Stimulated activated CD8-positive, alpha-beta memory T cell treated with anti-CD3 and anti-CD28 coated beads, Interleukin-12 subunit alpha, Interleukin-12 subunit beta, amount 100 ng/mL, for 24 hours (primary cell): ENCODE measurements around the gene CTBP2.

Experiments
- DNase-seq: peaks from one replicate; pipeline ENCODE4 v3.0.0-alpha.2; 2020; ENCODE audit errors: extremely low read depth

Gene CTBP2

GRCh38 chr10:125010362-125010761, 150.0 kb downstream of the CTBP2 start:
- no peak for DNase-seq

DNA sequence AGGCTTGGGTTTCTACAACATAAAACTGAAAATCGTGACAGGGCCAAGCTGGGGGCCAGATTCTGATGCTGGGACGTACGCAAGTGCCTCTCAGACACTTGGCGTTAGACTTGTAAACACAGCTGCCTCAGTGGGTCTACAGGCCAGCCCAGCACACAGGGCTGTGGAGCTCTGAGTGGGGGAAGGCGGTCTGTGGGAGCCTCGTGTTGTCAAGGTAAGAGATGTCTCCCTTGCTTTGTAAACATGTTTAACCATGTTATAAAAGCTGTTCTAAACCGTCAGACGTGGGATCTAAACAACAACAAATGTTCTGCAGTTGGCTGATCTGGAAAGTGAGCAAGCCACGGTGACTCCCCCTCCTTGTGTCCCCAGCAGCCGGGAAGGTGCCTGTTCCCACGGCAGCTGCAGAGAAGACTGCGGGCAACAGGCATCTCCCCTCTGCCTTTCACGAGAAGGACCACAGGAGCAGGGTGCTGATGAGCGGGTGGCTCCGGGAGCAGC, 150.7 kb downstream of the CTBP2 start:
- no peak for DNase-seq

DNA sequence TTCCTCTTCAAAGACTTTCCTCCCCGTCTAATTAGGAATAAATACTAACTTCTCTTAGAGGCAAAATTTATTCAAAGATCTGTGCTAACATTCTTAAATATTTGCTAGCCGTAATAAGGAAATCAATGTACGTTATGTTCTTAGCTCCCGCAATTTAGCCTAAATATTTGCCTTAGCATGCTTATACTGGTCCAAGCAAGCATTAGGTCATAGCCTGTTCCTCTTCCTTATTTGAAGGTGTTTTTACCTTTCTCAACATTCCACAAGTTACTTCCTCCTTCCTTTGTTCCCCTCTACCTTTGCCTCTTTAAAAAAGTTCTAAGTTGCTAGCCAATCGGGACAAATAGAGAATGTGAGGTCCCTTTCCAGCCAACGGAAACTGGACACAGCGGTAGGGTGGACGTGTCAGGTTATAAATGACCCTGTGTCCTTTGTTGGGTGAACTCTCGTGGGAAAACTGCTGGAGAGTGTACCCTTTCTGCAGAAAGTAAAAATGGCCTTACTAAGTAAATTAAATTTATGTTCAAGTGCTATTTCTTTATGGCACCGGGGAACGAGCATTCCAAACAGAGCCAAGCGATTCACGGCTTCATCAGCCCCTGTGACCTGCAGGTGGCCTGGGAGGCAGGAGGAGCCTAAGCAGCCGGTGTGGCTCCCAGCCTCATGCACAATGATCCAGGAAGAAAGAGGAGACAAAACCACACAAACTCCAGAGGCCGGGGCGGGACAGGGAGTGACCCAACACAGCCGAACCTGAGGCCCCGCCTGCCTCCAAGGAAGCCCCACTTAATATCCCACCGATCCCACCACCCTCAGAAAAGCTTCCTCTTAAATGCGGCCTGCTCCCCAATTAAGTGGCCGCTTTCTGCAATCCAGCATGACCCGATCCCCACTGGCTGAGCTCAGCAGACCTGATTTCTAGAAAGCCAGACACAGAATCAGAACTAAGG, 151.4 kb downstream of the CTBP2 start:
- DNase-seq: no peak

DNA sequence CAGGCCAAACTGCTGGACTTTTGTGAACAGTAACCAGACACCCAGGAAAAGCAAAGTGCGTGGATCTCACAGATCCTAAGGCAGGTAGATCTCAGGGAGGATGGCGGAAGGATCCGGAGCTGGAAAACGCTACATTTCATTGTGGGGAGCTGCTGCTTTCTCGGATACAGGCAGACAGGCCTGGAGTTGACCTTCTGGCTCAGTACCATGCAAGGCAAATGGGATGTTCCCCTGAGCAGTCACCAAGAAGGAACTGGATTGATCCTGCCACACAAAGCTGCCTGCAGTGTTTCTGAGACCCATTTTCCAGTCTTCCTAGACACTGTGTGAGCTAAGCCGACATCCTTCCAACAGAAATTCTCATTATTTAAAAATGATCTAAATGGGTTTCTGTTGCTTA, 152.9 kb downstream of the CTBP2 start:
- no peak for DNase-seq

DNA sequence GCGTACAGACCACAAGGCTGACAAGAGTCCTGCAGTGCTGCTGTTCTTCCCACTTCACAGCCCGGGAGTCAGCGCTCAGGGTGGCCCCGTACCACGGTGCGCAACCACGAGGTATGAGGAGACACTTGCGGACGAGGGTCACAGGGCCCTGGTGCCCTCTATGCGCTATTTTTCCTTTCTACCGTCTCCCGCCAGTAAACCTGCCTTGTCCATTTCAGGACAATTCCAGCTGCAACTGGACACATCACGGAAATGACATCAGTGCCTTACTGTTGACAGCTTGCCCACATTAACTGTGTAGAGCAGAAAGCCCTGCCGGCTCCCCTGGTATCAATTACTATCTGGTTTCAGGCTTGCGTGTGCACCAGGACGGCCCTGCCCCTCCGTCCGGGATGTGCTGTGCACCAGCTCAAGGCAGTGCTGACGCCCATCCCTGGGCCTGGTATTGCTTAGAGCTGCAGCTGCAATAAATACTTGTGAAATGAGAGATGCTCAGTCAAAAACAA, 153.4 kb downstream of the CTBP2 start:
- DNase-seq: no peak

GRCh38 chr10:125006188-125006680, 154.1 kb downstream of the CTBP2 start:
- no peak for DNase-seq

DNA sequence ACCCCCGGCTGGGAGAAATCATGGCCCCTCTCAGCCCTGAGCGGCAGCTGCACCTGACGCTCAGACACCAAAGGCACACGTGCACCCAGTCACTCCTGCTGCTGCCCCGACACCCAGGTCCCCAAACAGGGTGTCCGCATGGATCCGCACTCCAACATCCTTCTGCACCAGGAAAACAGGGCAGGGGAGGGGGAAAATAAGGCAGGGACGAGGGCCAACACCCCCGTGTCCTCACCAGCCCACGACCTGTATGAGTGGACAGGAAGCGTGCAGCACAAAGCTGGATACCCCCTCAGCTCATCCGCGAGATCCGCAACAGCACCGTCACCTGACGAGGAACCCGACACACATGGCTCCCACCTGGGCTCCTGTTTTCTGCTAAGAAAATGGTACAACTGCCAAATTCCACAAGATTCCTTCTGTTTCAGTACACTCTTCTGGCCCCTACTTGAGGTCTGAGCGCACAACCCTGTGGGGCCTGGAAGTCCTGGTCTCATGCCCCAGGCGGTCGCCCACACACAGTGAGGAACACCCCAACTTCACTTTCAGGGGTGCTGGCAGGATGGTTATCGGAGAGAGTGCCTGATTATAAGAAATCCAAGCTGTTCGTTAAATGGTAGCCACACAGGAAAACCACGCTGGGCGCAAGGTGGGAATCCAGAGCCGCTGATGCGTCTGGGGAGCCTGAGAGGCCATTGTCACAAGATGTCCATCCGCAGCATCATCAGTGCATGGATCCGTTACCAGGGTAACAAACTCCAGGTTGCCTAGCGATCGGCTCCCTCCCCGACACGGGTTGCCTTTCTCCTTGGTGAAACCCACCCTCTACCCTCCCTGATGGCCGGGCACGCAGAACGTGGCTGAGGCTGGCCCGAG, 154.8 kb downstream of the CTBP2 start:
- no peak for DNase-seq

DNA sequence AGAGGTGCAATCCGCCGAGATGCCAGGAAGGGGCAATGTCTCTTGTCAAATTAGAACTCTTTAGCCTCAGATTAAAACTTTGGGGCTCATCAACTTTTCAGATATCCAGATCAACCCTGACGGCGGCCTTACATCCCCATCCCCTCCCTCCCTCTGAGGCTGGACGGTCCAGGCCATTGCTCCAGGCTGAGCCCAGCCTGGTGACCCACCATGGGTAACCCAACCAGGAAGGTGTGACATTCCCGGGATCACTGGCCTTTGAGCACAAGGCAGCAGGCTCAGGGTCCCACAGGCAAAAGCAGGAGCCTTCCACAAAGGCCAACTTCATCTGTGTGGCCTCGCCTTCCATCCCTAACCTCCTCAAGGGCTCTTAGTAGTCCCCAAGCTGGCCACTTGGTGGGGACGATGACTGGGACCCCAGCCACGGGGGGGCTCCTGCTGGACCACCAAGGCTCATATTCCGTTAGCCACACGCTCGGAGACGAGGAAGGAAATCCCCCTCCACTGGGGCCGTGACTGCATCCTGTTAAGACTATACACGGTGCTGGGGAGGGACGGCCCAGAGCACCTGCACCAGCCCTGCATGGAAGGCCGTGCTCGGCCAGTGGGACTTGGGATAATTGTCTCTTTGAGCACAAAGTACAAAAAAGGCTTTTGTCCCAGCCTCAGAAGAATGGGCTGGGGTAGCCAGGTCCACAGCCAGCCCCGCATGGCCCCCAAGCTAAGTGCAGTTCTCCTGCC, 155.6 kb downstream of the CTBP2 start:
- no peak for DNase-seq

DNA sequence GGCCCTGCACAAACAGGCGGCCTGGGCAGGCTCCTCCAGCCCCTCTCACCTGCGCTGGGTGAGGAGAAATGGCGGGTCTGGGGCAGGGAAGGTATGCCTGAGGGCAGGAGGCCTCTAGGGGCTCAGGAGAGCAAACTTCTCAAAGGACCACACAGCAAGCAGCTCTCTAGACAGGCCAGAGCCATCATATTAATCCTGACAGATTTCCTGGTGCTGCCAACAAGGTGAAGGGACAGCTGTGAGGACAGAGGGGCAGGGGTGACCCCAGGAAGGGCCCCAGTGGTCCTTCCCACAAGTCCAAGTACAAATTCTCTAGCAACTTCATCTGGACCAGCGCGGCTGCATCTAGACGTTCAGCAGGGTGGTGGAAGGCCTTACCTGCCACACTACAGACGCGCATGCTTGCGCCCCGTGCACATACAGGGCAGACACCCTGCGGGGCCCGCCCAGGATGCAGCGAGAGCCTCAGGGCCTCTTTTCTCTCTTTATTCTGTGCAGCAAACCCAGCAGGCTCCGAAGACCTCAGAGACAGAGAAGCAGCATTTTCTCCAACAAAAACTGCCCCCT, 156.4 kb downstream of the CTBP2 start:
- DNase-seq: no peak

DNA sequence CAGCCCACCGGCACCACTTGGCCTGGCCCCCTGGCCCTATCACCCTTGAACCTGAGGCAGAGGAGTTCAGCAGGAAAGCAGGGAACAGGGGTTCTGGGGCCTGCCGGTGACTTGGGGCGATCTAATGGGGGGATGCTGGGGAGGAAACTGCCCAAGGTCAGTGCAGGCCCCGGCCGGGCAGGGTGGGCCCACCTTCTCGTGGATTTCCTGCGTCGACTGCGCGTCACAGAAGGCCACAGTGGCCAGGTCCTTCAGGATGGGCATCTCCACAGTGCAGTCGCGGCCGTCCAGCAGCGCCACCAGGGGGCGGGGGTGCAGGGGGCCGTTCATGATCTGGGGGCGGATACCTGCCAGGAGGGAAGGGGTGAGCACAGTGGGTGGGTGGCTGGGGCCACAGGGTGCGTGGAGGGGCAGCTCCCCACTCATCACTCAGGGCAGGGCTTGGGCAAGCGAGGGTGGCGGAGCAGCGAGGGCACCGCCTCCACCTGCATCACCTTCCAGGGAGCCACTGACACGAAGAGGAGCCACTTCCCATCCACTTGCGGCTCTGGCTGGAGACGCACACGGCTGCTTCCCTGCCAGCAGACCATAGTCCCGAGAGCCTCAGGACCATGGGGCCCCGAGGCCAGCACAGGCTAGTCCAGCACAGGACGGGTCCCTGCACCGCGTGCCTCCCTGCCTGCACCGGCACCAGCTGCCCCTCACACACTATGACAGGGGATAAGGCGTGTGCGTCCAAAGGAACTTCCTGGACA, 157.0 kb downstream of the CTBP2 start:
- no peak for DNase-seq

- no peak for DNase-seq
Measured at GRCh38 chr10:125002423-125003145, 157.8 kb downstream of the CTBP2 start.

DNA sequence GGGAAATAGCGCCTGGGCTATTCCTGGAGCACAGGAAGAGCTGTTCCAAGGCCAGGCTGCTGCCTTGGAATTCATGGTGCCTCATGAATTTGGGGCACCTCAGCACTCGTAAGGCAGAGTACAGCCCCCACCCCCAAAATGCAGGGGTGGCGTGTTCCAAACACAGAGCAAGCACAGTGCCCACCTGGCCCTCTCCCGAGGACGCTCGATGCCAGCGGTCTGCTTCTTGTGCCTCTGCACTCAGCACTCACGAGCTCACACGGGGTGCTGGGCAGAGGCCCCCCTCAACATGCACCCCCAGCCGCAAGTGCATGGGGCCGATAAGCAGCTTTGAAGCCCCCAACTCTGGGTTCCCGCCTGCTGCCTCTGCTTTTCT, 158.3 kb downstream of the CTBP2 start:
- DNase-seq: no peak

- no peak for DNase-seq
Measured at GRCh38 chr10:125001313-125002046, 158.9 kb downstream of the CTBP2 start.

DNA sequence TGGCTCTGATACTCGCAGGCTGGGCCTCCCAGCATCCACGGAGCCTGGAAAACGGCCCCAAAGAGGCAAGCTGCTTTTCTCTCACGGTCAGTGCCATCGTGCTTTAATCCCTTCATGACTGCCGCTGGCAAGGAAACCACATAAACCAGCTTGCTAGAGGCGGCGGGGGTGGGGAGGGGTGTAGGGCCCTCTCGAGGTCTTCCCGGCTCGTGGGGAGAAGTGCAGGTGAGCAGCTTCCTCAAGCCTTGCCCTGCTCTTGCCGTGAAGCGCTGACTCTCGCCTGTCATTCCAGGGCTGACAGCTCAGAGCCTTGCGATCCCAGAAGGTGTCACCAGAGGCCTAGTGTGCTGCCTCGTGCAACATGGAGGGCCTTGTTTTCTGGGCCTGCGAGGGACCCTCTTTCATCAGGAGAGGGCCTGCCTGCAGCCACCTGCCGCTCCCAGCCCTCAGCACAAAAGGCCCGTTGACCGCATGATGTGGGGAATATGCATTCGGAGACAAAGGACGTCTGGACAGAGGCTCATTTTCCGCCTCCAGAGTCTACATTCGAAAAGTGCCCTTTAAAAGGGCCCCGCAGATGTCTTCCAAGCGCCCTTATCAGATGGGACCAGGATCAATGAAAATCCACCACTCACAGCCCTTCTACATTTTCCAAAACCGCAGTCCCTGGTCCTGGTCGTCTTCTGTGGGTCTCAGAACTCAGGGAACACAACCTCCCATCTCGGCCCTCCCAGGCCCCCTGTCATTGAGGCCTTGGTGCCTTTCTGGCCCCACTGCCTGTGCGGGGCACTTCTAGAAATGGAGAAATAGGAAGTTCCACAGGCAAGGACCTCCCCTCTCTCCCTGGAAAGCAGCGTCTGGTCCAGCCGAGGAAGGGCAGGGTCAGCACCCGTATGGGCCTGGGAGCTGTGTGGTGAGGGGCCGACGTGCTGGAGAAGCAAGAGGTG, 159.7 kb downstream of the CTBP2 start:
- DNase-seq: no peak

GRCh38 chr10:124999433-125000365, 160.7 kb downstream of the CTBP2 start:
- DNase-seq: no peak

DNA sequence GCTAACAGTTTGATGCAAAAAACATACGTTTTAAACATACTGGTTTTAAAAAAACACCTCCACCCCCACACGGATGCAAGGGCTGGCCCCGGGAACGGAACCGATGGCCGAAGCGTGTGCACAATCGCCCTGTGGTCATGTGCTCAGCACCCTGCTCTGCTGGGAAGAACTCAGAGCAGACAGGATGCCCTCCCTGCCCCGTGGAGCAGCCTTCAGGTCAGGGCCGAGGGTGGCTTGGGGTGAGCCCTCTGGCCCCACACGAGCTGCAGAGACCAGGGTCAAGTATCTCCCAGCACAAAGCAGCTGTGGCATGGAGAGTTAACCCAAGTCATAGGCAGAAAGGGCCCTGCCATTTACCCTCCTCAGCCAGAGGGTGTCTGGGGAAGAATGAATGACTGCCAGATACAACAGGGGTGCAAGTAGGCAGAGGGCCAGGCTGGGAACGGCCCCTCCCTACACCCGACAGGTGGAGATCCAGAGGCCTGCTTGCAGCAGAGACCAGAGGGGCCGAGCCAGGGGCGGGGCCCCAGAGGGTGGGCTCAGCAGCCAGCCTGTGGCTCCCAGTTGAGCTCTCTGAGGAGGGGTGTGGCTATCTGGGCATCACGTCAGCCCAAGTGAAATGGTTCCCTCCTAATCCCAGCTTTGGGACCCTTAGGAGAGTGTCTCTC, 161.6 kb downstream of the CTBP2 start:
- no peak for DNase-seq
